ENCODE data around the gene GRAMD1A. TPM values are rescaled to one million over a fixed set of nuclear protein-coding genes. Genes with fewer than 3 reads are reported as not detected.

The GRAMD1A gene
- polyA plus RNA-seq, 1 donor from 2014 or later, result 19.0 TPM

GRCh38 chr19:35045667-35046300 is 45.7 kb downstream of the GRAMD1A start:
- Histone ChIP-seq H2AFZ (ENCODE audit: low read depth, low read length) (no peak overlapping the region), H3K79me2 (replicated peaks; ENCODE audit: insufficient read depth, low read length) (no peaks in the 10 kb centered on the region), H3K4me2 (ENCODE audit: low read length) (no peak overlapping the region), H3F3A (ENCODE audit: insufficient read depth, low read length, poor library complexity, severe bottlenecking) (no peaks in the 10 kb centered on the region), H3K9me3 (ENCODE audit: low read length) (no peaks in the 10 kb centered on the region), H3K27me3 (ENCODE audit: insufficient read depth, low read depth, low read length) (no peaks in the 10 kb centered on the region), H3K36me3 (ENCODE audit: insufficient read depth, low read length) (no peaks in the 10 kb centered on the region), H3K4me3 (ENCODE audit: low read length) (no peak overlapping the region), H3K9me2 (ENCODE audit: insufficient read depth, low read length) (no peaks in the 10 kb centered on the region), H4K20me1 (ENCODE audit: insufficient read depth) (no peaks in the 10 kb centered on the region), H3K27ac (ENCODE audit: low read length) (no peak overlapping the region), H3K9ac (ENCODE audit: low read length) (no peak overlapping the region)
- TF ChIP-seq RAD21 (conservative IDR thresholded peaks at IDR 0.05) (no peak), SMC3 (conservative IDR thresholded peaks at IDR 0.05; ENCODE audit: poor library complexity) (no peak), TAF1 (IDR thresholded peaks at IDR 0.05; ENCODE audit: low read depth) (no peak), MXI1 (conservative IDR thresholded peaks at IDR 0.05; ENCODE audit: poor library complexity, severe bottlenecking) (no peak), EZH2 (IDR thresholded peaks at IDR 0.05; ENCODE audit: borderline replicate concordance, insufficient read depth, low read length, poor library complexity, severe bottlenecking) (no peak), POLR2AphosphoS5 (IDR thresholded peaks at IDR 0.05) (no peak), EP300 (conservative IDR thresholded peaks at IDR 0.05; ENCODE audit: poor library complexity, severe bottlenecking) (no peak), CTCF (IDR thresholded peaks at IDR 0.05; ENCODE audit: poor library complexity, severe bottlenecking) (no peak)

GRCh38 chr19:35046461-35046860 is 46.3 kb downstream of the GRAMD1A start:
- Histone ChIP-seq H2AFZ (ENCODE audit: low read depth, low read length) (no peak overlapping the region), H3K9me3 (ENCODE audit: low read length) (no peaks in the 10 kb centered on the region), H3K4me3 (ENCODE audit: low read length) (no peak overlapping the region), H3K9ac (ENCODE audit: low read length) (no peak overlapping the region), H3F3A (ENCODE audit: insufficient read depth, low read length, poor library complexity, severe bottlenecking) (no peaks in the 10 kb centered on the region), H3K36me3 (ENCODE audit: insufficient read depth, low read length) (no peaks in the 10 kb centered on the region), H3K79me2 (replicated peaks; ENCODE audit: insufficient read depth, low read length) (no peaks in the 10 kb centered on the region), H3K4me2 (ENCODE audit: low read length) (no peak overlapping the region), H3K27ac (ENCODE audit: low read length) (no peak overlapping the region), H3K27me3 (ENCODE audit: insufficient read depth, low read depth, low read length) (no peaks in the 10 kb centered on the region), H3K9me2 (ENCODE audit: insufficient read depth, low read length) (no peaks in the 10 kb centered on the region), H4K20me1 (ENCODE audit: insufficient read depth) (no peaks in the 10 kb centered on the region)
- TF ChIP-seq POLR2AphosphoS5 (IDR thresholded peaks at IDR 0.05) (no peak), TAF1 (IDR thresholded peaks at IDR 0.05; ENCODE audit: low read depth) (no peak), EZH2 (IDR thresholded peaks at IDR 0.05; ENCODE audit: borderline replicate concordance, insufficient read depth, low read length, poor library complexity, severe bottlenecking) (no peak)

- Histone ChIP-seq H3K79me2 (replicated peaks; ENCODE audit: insufficient read depth, low read length) (no peaks in the 10 kb centered on the region), H3K27me3 (ENCODE audit: insufficient read depth, low read depth, low read length) (no peaks in the 10 kb centered on the region), H4K20me1 (ENCODE audit: insufficient read depth) (no peaks in the 10 kb centered on the region), H3K9me2 (ENCODE audit: insufficient read depth, low read length) (no peaks in the 10 kb centered on the region), H3K27ac (ENCODE audit: low read length) (no peak overlapping the region), H3K4me3 (ENCODE audit: low read length) (no peak overlapping the region), H2AFZ (ENCODE audit: low read depth, low read length) (no peak overlapping the region), H3K4me2 (ENCODE audit: low read length) (no peak overlapping the region), H3K36me3 (ENCODE audit: insufficient read depth, low read length) (no peaks in the 10 kb centered on the region), H3K9ac (ENCODE audit: low read length) (no peak overlapping the region), H3F3A (ENCODE audit: insufficient read depth, low read length, poor library complexity, severe bottlenecking) (no peaks in the 10 kb centered on the region), H3K9me3 (ENCODE audit: low read length) (no peaks in the 10 kb centered on the region)
- TF ChIP-seq TAF1 (IDR thresholded peaks at IDR 0.05; ENCODE audit: low read depth) (no peak), POLR2AphosphoS5 (IDR thresholded peaks at IDR 0.05) (no peak), CTCF (IDR thresholded peaks at IDR 0.05; ENCODE audit: poor library complexity, severe bottlenecking) (no peak), EP300 (conservative IDR thresholded peaks at IDR 0.05; ENCODE audit: poor library complexity, severe bottlenecking) (no peak), REST (IDR thresholded peaks at IDR 0.05; ENCODE audit: borderline replicate concordance) (no peak)
Observed at GRCh38 chr19:35048911-35049411, 48.8 kb downstream of the GRAMD1A start.

Data from neural cell (in vitro differentiated cells).